SK-N-SH treated with all-trans-retinoic acid at 6 μM for 48 hours (cell line): Measurements from ENCODE around the gene TOX2.

Experiments used
- CSDC2 ChIP-seq: fragments of 250-450 bp; sonication (Bioruptor Pico); IDR thresholded peaks from 2 replicates; pipeline ENCODE4 v1.5.0; 2020; ENCODE audit warnings: mild to moderate bottlenecking, moderate library complexity
- ESRRG ChIP-seq: fragments of 250-450 bp; sonication (Bioruptor Pico); IDR thresholded peaks from 2 replicates; pipeline ENCODE4 v1.6.1; 2021; ENCODE audit warnings: mild to moderate bottlenecking
- ISL1 ChIP-seq: fragments of 250-450 bp; sonication (Bioruptor Pico); IDR thresholded peaks from 2 replicates; pipeline ENCODE4 v2.1.2; 2022; ENCODE audit warnings: mild to moderate bottlenecking, moderate library complexity
- OSR1 ChIP-seq: fragments of 250-450 bp; sonication (Bioruptor Pico); IDR thresholded peaks from 2 replicates; pipeline ENCODE4 v1.8.0; 2022; ENCODE audit warnings: moderate library complexity, mild to moderate bottlenecking, inconsistent platforms
- RARB ChIP-seq: fragments of 250-450 bp; sonication (Bioruptor Pico); IDR thresholded peaks from 2 replicates; pipeline ENCODE4 v1.8.0; 2021; ENCODE audit warnings: mild to moderate bottlenecking, moderate library complexity
- TCF4 ChIP-seq: fragments of 250-450 bp; sonication (Bioruptor Pico); IDR thresholded peaks from 2 replicates; pipeline ENCODE4 v1.8.0; 2021; ENCODE audit warnings: mild to moderate bottlenecking, moderate library complexity, borderline replicate concordance
- ZFP3 ChIP-seq: fragments of 250-450 bp; sonication (Bioruptor Pico); IDR thresholded peaks from 2 replicates; pipeline ENCODE4 v1.5.0; 2020; ENCODE audit warnings: mild to moderate bottlenecking, moderate library complexity
- ZFP30 ChIP-seq: fragments of 450-650 bp; formaldehyde crosslinking; IDR thresholded peaks from 2 replicates; pipeline ENCODE4 v1.5.0; 2022; ENCODE audit warnings: mild to moderate bottlenecking, moderate library complexity
- ZNF70 ChIP-seq: fragments of 450-650 bp; formaldehyde crosslinking; IDR thresholded peaks from 2 replicates; pipeline ENCODE4 v1.5.0; 2020; ENCODE audit warnings: mild to moderate bottlenecking, moderate library complexity
- ZNF8 ChIP-seq: fragments of 450-650 bp; formaldehyde crosslinking; IDR thresholded peaks from 2 replicates; pipeline ENCODE4 v1.5.0; 2020; ENCODE audit warnings: mild to moderate bottlenecking, moderate library complexity
- TF ChIP-seq, protein P1 (sequence below): fragments of 250-450 bp; sonication (Bioruptor Pico); IDR thresholded peaks from 2 replicates; pipeline ENCODE4 v1.5.1; 2021; ENCODE audit warnings: mild to moderate bottlenecking, moderate library complexity
- TF ChIP-seq, protein P2 (sequence below): fragments of 250-450 bp; sonication (Bioruptor Pico); IDR thresholded peaks from 2 replicates; pipeline ENCODE4 v1.8.0; 2020; ENCODE audit warnings: mild to moderate bottlenecking, moderate library complexity, borderline replicate concordance
- TF ChIP-seq, protein P3 (sequence below): fragments of 250-450 bp; sonication (Bioruptor Pico); IDR thresholded peaks from 2 replicates; pipeline ENCODE4 v1.5.1; 2020; ENCODE audit warnings: low read depth, mild to moderate bottlenecking, moderate library complexity

DNA sequence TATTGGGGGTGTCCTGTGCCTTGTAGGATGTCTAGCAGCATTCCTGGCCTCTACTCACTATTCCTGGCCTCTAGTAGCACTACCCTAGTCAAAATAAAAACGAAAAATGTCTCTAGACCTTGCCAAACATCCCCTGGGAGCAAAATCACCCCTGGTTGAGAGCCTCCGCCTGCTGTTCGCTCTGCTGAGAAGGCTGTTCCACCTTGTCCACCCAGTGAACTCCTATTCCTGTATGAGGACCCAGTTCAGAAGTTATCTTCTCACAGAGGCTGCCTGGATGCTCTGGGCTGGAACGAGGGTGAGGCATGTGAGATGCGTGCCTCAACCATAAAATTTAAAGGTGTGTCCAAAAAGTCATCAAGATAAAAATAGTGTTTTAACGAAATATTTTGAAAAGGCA is 101.9 kb downstream of the TOX2 start:
- TF ChIP-seq ZNF70 (CRISPR knock-in tag): no peak
- TF ChIP-seq, protein P1, sequence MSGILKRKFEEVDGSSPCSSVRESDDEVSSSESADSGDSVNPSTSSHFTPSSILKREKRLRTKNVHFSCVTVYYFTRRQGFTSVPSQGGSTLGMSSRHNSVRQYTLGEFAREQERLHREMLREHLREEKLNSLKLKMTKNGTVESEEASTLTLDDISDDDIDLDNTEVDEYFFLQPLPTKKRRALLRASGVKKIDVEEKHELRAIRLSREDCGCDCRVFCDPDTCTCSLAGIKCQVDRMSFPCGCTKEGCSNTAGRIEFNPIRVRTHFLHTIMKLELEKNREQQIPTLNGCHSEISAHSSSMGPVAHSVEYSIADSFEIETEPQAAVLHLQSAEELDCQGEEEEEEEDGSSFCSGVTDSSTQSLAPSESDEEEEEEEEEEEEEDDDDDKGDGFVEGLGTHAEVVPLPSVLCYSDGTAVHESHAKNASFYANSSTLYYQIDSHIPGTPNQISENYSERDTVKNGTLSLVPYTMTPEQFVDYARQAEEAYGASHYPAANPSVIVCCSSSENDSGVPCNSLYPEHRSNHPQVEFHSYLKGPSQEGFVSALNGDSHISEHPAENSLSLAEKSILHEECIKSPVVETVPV (CRISPR knock-in tag): no peak
- TF ChIP-seq ESRRG (CRISPR knock-in tag): no peak
- TF ChIP-seq RARB (CRISPR knock-in tag): no peak
- no peak for TF ChIP-seq CSDC2 (CRISPR knock-in tag)
- TF ChIP-seq, protein P2, sequence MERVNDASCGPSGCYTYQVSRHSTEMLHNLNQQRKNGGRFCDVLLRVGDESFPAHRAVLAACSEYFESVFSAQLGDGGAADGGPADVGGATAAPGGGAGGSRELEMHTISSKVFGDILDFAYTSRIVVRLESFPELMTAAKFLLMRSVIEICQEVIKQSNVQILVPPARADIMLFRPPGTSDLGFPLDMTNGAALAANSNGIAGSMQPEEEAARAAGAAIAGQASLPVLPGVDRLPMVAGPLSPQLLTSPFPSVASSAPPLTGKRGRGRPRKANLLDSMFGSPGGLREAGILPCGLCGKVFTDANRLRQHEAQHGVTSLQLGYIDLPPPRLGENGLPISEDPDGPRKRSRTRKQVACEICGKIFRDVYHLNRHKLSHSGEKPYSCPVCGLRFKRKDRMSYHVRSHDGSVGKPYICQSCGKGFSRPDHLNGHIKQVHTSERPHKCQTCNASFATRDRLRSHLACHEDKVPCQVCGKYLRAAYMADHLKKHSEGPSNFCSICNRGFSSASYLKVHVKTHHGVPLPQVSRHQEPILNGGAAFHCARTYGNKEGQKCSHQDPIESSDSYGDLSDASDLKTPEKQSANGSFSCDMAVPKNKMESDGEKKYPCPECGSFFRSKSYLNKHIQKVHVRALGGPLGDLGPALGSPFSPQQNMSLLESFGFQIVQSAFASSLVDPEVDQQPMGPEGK (CRISPR knock-in tag): no peak
- TF ChIP-seq ZNF8 (CRISPR knock-in tag): no peak
- no peak for TF ChIP-seq ZFP30 (CRISPR knock-in tag)
- no peak for TF ChIP-seq ISL1
- no peak for TF ChIP-seq OSR1 (CRISPR knock-in tag)
- TF ChIP-seq TCF4 (CRISPR knock-in tag): no peak
- TF ChIP-seq, protein P3, sequence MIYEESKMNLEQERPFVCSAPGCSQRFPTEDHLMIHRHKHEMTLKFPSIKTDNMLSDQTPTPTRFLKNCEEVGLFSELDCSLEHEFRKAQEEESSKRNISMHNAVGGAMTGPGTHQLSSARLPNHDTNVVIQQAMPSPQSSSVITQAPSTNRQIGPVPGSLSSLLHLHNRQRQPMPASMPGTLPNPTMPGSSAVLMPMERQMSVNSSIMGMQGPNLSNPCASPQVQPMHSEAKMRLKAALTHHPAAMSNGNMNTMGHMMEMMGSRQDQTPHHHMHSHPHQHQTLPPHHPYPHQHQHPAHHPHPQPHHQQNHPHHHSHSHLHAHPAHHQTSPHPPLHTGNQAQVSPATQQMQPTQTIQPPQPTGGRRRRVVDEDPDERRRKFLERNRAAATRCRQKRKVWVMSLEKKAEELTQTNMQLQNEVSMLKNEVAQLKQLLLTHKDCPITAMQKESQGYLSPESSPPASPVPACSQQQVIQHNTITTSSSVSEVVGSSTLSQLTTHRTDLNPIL (CRISPR knock-in tag): no peak
- 0 out of 2 replicates have a peak, but pooled peaks have one; percentile 15 for TF ChIP-seq ZFP3 (CRISPR knock-in tag)
